ENCODE results near the gene NEMF.

DNA sequence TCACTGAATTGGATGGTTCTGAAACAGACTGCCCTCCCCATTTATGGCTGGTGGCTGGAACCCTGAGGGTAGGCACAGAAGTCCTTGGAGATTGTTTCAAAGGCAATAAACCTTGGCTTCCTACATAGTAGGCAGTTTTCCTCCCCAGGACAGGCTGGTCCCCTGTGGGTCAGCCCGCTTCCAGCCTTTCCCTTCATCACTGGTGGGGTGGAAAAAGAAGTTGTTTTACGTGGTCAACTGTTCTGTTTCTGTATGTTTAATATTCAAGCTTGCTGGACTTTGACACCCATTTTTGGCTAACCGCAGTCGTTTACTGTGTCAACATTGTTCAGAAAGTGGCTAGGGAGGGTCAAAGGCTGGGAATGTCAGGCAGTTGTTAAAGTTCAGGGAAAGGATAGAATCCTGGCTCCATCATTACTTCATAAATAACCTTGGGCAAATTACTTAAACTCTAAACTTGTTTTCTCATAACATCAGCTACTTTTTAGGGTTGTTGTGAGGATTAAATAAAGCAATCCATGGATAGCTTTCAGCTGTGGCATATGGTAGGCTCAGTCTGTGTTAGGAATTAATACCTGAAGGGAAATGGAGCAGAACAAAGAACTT lies 82.3 kb downstream of the NEMF start:
- TF ChIP-seq, protein P1, sequence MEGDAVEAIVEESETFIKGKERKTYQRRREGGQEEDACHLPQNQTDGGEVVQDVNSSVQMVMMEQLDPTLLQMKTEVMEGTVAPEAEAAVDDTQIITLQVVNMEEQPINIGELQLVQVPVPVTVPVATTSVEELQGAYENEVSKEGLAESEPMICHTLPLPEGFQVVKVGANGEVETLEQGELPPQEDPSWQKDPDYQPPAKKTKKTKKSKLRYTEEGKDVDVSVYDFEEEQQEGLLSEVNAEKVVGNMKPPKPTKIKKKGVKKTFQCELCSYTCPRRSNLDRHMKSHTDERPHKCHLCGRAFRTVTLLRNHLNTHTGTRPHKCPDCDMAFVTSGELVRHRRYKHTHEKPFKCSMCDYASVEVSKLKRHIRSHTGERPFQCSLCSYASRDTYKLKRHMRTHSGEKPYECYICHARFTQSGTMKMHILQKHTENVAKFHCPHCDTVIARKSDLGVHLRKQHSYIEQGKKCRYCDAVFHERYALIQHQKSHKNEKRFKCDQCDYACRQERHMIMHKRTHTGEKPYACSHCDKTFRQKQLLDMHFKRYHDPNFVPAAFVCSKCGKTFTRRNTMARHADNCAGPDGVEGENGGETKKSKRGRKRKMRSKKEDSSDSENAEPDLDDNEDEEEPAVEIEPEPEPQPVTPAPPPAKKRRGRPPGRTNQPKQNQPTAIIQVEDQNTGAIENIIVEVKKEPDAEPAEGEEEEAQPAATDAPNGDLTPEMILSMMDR (IDR thresholded peaks at IDR 0.05) = no peak
- peak; percentile 81 for TF ChIP-seq POLR2A (IDR thresholded peaks at IDR 0.05)

All from right lobe of liver (tissue), 4 donors.